ENCODE results near the gene EDC3.

GRCh38 chr15:74608786-74609185, 87.0 kb downstream of the EDC3 start:
- TF ChIP-seq JUNB (IDR thresholded peaks at IDR 0.05; ENCODE audit: unreplicated experiment) = no peak
- TF ChIP-seq CTCF (conservative IDR thresholded peaks at IDR 0.05; ENCODE audit: low read depth in 2 of 2) = no peak
- no peak for TF ChIP-seq POLR2AphosphoS5 (IDR thresholded peaks at IDR 0.05; ENCODE audit: low read depth)
- TF ChIP-seq EZH2phosphoT487 (IDR thresholded peaks at IDR 0.05; ENCODE audit: unreplicated experiment) = no peak
- no peak for TF ChIP-seq EZH2 (IDR thresholded peaks at IDR 0.05; ENCODE audit: low read depth, unreplicated experiment)
- no peak for TF ChIP-seq CREB1 (CRISPR knock-in tag; IDR thresholded peaks at IDR 0.05; ENCODE audit: low read depth)
- TF ChIP-seq STAT1 (IDR thresholded peaks at IDR 0.05; ENCODE audit: unreplicated experiment) = no peak
- TF ChIP-seq ZNF114 (CRISPR knock-in tag; IDR thresholded peaks at IDR 0.05) = no peak
- TF ChIP-seq REST (IDR thresholded peaks at IDR 0.05; ENCODE audit: unreplicated experiment) = no peak
- TF ChIP-seq ETS1 (IDR thresholded peaks at IDR 0.05) = no peak

Measured in GM23338 (cell line).